Measurements from ENCODE around the gene KCNK7.

KCNK7 gene

DNA sequence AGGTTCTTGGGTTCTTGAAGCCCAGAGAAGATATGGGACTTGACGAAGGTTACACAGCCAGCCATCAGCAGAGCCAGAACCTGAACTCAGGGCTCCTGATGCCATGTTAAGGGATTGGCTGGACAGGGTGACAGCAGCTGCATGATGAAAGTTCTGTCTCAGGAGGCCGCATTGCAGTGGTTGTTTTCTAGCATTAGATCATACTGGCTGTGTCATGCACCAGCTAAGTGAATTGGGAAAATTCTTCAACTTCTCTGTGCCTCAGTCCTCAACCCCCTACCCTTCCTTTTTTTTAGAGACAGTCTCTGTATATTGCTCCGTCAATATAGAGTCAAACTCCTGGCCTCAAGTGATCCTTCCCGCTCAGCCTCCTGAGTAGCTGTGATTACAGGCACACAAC lies 32.0 kb downstream of the KCNK7 start:
- Mint-ChIP-seq H3K27me3 (no peaks in the 10 kb centered on the region), H3K4me1 (ENCODE audit: low read depth in 2 of 2) (peaks cover 40 to 44% of the 10 kb centered on the region in 2 donors), H3K36me3 (ENCODE audit: insufficient read depth) (peaks cover 12% of the 10 kb centered on the region), H3K9me3 (no peaks in the 10 kb centered on the region), H3K4me3 (no peak overlapping the region), H3K27ac (peak overlapping the region; percentile 75)
- no peak for ATAC-seq (replicated peaks)
- DNase-seq = no peak

- DNase-seq (no peak), ATAC-seq (replicated peaks) (no peak)
- no peak overlapping the region for H3K4me3 Mint-ChIP-seq
Observed at GRCh38 chr11:65562788-65563187, 32.8 kb downstream of the KCNK7 start.

GRCh38 chr11:65562020-65562419 lies 33.6 kb downstream of the KCNK7 start:
- ATAC-seq (replicated peaks) (no peak), DNase-seq (no peak)
- Mint-ChIP-seq H3K4me3 (no peak overlapping the region), H3K36me3 (ENCODE audit: insufficient read depth) (peaks cover 8% of the 10 kb centered on the region), H3K4me1 (ENCODE audit: low read depth in 2 of 2) (peaks cover 41 to 43% of the 10 kb centered on the region in 2 donors), H3K9me3 (no peaks in the 10 kb centered on the region), H3K27ac (no peak overlapping the region), H3K27me3 (no peaks in the 10 kb centered on the region)

More at GRCh38 chr11:65562788-65563187, 32.8 kb downstream of the KCNK7 start:
- Mint-ChIP-seq H3K27me3 (no peaks in the 10 kb centered on the region), H3K36me3 (ENCODE audit: insufficient read depth) (peaks cover 5% of the 10 kb centered on the region), H3K27ac (peak overlapping the region in 1 of 2 donors; percentile 75), H3K9me3 (no peaks in the 10 kb centered on the region), H3K4me1 (ENCODE audit: low read depth in 2 of 2) (peaks cover 37 to 38% of the 10 kb centered on the region in 2 donors)

DNA sequence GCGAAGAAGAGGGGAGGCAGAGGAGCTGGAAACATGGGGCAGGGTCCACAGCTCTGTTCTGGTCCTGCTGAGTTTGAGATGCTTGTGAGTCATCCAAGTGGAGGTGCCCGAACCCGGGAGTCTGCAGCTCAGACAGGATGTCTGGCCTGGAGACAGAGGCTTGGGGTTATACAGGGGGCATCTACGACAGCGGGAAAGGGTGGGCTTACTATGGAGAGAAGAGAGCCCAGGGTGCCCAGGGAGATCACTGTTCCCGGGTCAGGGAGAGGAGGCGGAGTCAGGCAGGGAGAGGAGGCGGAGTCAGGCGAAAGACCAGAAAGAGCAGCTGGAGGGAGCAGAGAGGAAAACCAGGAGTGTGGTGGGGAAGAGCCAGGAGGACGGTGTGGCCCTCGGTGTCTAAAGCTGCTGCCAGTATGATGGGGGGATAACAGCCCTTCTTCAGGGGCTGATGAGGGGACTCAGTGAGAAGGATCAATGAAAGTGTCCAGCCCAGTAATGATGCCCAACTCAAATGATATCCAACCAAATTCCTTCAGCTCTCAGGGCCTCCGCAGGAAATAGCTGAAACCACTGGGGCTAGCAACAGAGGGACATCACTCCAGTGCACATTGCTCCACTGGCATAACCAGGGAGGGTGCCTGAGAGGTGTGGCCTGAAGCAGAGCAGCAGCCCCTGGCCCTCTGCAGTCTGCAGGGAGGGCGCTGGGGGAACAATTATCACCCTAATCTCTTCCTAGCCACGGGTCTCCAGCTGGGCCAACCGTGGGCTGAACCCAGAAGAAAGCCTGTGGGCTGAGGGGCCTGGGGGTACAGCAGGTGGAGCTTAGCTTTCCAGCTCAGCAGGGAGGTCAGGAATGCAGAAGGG lies 34.8 kb downstream of the KCNK7 start:
- Mint-ChIP-seq H3K27me3 (no peaks in the 10 kb centered on the region), H3K4me3 (no peak overlapping the region), H3K4me1 (ENCODE audit: low read depth in 2 of 2) (peaks cover 40 to 44% of the 10 kb centered on the region in 2 donors), H3K9me3 (no peaks in the 10 kb centered on the region), H3K36me3 (ENCODE audit: insufficient read depth) (peaks cover 8% of the 10 kb centered on the region), H3K27ac (peak overlapping the region; percentile 83 to 84)
- ATAC-seq (replicated peaks) = no peak
- no peak for DNase-seq

DNA sequence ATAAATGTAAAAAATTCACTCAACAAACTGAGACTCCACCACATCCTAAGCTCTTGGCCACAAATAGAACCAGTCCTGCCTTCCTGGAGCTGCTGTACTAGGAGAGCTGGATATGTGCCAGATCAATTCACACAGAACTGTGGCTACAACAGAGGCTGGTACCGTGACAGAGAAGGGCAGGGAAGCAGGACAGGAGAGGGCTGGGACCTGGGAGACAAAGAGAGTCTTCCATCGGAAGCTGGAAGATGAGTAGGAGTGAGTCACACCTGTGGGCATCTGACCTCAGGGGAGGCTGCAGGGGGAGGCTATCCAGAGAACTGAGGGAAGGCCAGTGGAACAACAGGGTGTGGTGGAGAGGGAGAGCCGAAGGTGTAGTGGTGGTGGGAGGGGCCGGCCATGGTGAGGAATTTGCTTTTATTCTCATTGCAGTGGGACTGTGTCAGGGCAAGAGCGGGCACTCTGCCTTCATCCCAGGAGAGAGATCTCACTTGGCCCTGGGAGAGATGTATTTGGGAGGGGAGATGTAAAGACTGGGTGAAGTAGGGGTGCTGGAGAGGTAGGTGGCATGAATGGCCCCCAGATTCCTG lies 35.6 kb downstream of the KCNK7 start:
- no peaks in the 10 kb centered on the region for H3K9me3 Mint-ChIP-seq
- no peak for DNase-seq

DNA sequence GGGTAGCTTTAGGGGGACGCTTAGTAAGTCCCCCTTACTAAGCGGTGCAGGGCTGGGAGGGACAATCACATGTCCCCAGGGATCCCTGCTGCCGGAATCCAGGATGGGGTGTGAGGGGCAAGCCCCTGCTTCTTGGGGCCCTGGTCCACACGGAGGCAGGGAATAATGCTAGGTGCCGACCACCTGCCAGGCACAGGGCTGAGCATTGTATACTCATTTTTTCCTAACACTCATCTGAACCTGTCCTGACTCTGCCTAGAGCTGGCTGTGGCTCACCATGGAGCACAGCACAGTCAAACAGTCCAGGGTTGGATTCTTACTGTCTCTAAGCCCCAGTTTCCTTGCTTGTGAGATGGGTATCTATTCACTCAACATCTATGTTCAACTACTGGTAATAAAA lies 36.1 kb downstream of the KCNK7 start:
- peak overlapping the region; percentile 66 to 85 for H3K4me3 Mint-ChIP-seq
- no peaks in the 10 kb centered on the region for H3K27me3 Mint-ChIP-seq
- peak overlapping the region; percentile 83 to 84 for H3K27ac Mint-ChIP-seq
- H3K9me3 Mint-ChIP-seq = no peaks in the 10 kb centered on the region
- peaks cover 43% of the 10 kb centered on the region in 2 donors for H3K4me1 Mint-ChIP-seq (ENCODE audit: low read depth in 2 of 2)
- no peak for ATAC-seq (replicated peaks)
- no peak for DNase-seq
- peaks cover 6% of the 10 kb centered on the region for H3K36me3 Mint-ChIP-seq (ENCODE audit: insufficient read depth)

More for the DNA sequence above, 35.6 kb downstream of the KCNK7 start:
- no peaks in the 10 kb centered on the region for H3K27me3 Mint-ChIP-seq
- H3K4me3 Mint-ChIP-seq = peak overlapping the region in 1 of 2 donors; percentile 66
- no peak for ATAC-seq (replicated peaks)
- peak overlapping the region; percentile 83 to 84 for H3K27ac Mint-ChIP-seq
- H3K36me3 Mint-ChIP-seq (ENCODE audit: insufficient read depth) = peaks cover 6% of the 10 kb centered on the region
- peaks cover 40 to 42% of the 10 kb centered on the region in 2 donors for H3K4me1 Mint-ChIP-seq (ENCODE audit: low read depth in 2 of 2)

DNA sequence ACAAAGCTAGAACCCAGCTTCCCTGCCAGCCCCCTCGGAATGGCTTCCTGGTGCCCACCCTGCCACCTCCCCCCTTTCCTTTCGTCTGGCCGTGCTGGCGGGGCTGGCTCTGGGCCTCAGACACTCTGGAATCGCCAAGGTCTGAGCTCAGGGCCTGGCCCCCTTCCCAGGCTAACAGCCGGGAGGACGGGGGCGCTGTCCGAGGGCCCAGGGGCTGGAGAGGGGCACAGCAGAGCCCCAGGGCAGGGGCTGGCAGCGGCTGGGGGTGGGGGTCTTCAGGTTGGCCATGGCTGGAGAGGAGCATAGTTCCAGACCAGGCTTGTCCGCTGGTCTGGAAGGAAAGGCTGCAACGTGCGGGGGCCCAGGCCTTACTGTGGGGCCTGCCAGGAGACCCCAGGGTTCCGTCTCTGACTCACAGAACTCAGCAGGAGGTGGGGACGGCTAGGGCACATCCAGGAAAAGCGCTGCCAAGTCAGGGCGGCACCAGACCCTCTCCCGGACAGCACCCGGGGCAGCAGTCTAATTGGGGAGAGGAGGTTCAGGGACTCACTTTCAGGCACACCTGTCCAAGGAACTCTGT lies 36.6 kb downstream of the KCNK7 start:
- ATAC-seq (replicated peaks) = no peak
- peak overlapping the region; percentile 83 to 84 for H3K27ac Mint-ChIP-seq
- peaks cover 6% of the 10 kb centered on the region for H3K36me3 Mint-ChIP-seq (ENCODE audit: insufficient read depth)
- no peak for DNase-seq
- H3K9me3 Mint-ChIP-seq = no peaks in the 10 kb centered on the region
- H3K4me1 Mint-ChIP-seq (ENCODE audit: low read depth in 2 of 2) = peaks cover 47% of the 10 kb centered on the region in 2 donors
- no peaks in the 10 kb centered on the region for H3K27me3 Mint-ChIP-seq
- H3K4me3 Mint-ChIP-seq = peak overlapping the region; percentile 66 to 85

DNA sequence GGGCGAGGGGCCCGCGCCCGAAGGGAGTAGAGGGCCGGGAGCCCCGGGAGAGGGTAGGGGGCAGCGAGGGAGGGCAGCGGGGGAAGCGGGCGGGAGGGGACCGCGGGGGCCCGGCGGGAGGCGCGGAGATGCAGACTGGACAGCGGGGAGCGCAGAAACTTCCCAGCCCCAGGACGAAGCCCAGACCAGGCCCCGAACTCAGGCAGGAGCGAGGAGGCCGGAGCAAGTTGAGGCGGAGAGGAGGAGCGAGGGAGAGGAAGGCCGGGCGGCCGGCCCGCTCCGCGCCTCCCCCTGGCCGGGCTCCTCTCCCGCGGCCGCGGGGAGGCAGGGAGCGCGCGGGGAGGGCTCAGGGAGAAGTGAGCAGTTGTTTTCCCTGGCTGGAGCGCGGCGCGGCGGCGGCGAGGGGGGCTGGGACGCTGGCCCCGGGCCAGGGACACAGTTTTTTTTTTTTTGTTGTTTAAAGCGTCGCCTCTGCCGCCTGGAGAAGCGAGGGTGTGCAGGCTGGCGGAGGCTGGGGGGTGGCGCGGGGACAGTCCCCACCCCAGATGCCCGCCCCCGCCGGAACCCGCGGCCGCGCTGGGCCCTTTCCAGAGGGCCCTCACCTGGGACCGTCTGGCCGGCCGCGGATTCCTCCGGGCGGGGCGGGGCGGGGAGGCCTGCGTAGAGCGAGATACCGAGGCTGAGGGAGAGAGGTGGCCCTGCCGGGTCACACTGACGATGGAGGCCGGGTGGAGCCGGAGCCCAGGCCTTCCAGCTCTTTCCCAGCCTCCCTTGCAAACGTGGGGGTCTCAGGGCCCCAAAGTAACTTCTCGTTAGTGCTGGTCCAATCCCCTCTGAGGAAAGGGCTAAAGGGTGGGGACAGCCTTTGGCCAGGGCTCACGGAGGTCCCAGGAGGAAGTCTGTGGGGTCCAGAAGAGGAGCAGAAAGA lies 37.3 kb downstream of the KCNK7 start, which contains the start of gene LTBP3:
LTBP3 (minus strand) TSS at position 358 of the 928 bp plus-strand sequence. CDS start 400 bp downstream, outside the sequence.
- peak; percentile 32 for ATAC-seq (replicated peaks)
- Mint-ChIP-seq H3K4me3 (peak within 1 kb of the TSS; percentile 82 to 85), H3K9me3 (no peaks in the 10 kb centered on the region), H3K36me3 (ENCODE audit: insufficient read depth) (peaks cover 6% of the 10 kb centered on the region), H3K27me3 (no peaks in the 10 kb centered on the region), H3K4me1 (ENCODE audit: low read depth in 2 of 2) (peaks cover 46 to 47% of the 10 kb centered on the region in 2 donors), H3K27ac (peak within 1 kb of the TSS; percentile 89 to 93)
- DNase-seq = no peak

GRCh38 chr11:65557280-65558001 lies 38.2 kb downstream of the KCNK7 start:
- Mint-ChIP-seq H3K4me1 (ENCODE audit: low read depth in 2 of 2) (peaks cover 49 to 50% of the 10 kb centered on the region in 2 donors), H3K27ac (peak overlapping the region; percentile 89 to 93), H3K9me3 (no peaks in the 10 kb centered on the region), H3K27me3 (no peaks in the 10 kb centered on the region), H3K36me3 (ENCODE audit: insufficient read depth) (peaks cover 9% of the 10 kb centered on the region), H3K4me3 (peak overlapping the region; percentile 82 to 85)
- ATAC-seq (replicated peaks) = no peak
- DNase-seq = no peak

DNA sequence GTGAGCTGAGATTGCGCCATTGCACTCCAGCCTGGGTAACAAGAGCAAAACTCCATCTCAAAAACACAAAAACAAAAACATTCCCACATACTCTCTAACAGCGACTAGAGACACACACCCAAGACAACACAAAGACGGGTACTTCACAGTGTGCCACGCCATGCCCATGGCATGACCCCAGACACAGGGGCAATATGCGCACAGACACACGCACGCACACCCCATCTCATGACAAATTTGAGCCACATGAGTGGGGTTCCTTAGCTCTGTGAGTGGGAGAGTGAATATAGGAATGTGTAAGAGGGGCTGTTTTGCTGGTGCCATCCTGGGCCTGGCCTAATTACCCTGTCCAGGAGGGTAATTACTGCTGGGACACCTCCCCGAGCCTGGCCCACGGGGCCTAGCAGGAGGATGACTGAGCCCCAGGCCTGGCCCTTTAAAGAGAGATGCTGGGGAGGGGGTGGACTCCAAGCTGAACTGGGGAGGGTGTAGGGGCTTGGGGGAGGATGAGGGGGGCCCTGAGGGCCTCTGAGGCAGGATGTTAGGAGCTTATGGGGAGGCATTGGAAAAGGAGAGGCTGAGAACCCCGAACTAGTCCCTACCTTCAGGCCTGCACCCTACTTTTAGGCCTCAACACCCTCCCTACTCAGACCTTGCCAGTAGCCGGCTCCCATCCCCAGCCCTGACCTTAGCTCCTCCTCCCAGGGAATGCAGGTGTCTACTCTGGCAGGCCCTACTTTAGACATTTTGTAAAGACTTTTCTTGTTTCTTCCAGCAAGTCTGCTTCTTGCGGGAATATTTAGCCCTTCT lies 38.9 kb downstream of the KCNK7 start:
- Mint-ChIP-seq H3K36me3 (ENCODE audit: insufficient read depth) (peaks cover 10% of the 10 kb centered on the region), H3K4me3 (peak overlapping the region; percentile 82 to 85), H3K4me1 (ENCODE audit: low read depth in 2 of 2) (peaks cover 54% of the 10 kb centered on the region in 2 donors), H3K27ac (peak overlapping the region; percentile 89 to 93), H3K9me3 (no peaks in the 10 kb centered on the region), H3K27me3 (no peaks in the 10 kb centered on the region)
- ATAC-seq (replicated peaks) = no peak
- DNase-seq = no peak

- DNase-seq (no peak), ATAC-seq (replicated peaks) (no peak)
- no peaks in the 10 kb centered on the region for H3K9me3 Mint-ChIP-seq
- H3K27me3 Mint-ChIP-seq = no peaks in the 10 kb centered on the region
- H3K4me1 Mint-ChIP-seq (ENCODE audit: low read depth in 2 of 2) = peaks cover 59 to 60% of the 10 kb centered on the region in 2 donors
- H3K27ac Mint-ChIP-seq = peak overlapping the region; percentile 89 to 93
- peaks cover 15% of the 10 kb centered on the region for H3K36me3 Mint-ChIP-seq (ENCODE audit: insufficient read depth)
- H3K4me3 Mint-ChIP-seq = peak overlapping the region; percentile 82 to 85
Observed at GRCh38 chr11:65555693-65556231, 39.8 kb downstream of the KCNK7 start.
